ENCODE measurements around the gene ADGRL1. TPM values are rescaled to one million over a fixed set of nuclear protein-coding genes. Genes with fewer than 3 reads are reported as not detected.
"Not testable (repeated sequence)": the region's sequence is repeated elsewhere in the genome, so short reads cannot be mapped to it uniquely, and the experiment has no call there.

ADGRL1 gene
- polyA plus RNA-seq, 1 of the 3 experiments (the other 2 are of a cell fraction): 13.4 TPM

DNA sequence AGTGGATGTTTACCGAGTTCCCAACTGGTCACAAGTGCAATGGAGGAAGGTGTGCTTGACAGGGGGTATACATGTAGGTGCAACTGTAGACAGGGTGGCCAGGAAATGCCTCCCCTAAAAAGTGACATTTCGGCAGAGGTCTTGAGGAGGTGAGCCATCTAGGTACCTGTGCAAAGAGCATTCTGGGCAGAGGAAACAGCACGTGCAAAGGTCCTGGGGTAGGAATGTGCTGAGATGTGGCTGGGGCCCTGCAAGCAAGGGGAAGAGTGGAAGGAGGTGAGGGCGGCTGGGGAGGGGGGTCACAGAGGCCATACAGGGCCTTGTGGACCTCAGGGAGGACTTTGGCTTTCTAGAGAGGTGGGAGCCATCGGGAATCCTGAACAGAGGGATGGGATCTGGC lies 8.1 kb downstream of the ADGRL1 start (continued):
- TF ChIP-seq, protein P1, sequence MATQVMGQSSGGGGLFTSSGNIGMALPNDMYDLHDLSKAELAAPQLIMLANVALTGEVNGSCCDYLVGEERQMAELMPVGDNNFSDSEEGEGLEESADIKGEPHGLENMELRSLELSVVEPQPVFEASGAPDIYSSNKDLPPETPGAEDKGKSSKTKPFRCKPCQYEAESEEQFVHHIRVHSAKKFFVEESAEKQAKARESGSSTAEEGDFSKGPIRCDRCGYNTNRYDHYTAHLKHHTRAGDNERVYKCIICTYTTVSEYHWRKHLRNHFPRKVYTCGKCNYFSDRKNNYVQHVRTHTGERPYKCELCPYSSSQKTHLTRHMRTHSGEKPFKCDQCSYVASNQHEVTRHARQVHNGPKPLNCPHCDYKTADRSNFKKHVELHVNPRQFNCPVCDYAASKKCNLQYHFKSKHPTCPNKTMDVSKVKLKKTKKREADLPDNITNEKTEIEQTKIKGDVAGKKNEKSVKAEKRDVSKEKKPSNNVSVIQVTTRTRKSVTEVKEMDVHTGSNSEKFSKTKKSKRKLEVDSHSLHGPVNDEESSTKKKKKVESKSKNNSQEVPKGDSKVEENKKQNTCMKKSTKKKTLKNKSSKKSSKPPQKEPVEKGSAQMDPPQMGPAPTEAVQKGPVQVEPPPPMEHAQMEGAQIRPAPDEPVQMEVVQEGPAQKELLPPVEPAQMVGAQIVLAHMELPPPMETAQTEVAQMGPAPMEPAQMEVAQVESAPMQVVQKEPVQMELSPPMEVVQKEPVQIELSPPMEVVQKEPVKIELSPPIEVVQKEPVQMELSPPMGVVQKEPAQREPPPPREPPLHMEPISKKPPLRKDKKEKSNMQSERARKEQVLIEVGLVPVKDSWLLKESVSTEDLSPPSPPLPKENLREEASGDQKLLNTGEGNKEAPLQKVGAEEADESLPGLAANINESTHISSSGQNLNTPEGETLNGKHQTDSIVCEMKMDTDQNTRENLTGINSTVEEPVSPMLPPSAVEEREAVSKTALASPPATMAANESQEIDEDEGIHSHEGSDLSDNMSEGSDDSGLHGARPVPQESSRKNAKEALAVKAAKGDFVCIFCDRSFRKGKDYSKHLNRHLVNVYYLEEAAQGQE (IDR thresholded peaks at IDR 0.05; ENCODE audit: low read depth, low read length): no peak
- TF ChIP-seq, protein P2, sequence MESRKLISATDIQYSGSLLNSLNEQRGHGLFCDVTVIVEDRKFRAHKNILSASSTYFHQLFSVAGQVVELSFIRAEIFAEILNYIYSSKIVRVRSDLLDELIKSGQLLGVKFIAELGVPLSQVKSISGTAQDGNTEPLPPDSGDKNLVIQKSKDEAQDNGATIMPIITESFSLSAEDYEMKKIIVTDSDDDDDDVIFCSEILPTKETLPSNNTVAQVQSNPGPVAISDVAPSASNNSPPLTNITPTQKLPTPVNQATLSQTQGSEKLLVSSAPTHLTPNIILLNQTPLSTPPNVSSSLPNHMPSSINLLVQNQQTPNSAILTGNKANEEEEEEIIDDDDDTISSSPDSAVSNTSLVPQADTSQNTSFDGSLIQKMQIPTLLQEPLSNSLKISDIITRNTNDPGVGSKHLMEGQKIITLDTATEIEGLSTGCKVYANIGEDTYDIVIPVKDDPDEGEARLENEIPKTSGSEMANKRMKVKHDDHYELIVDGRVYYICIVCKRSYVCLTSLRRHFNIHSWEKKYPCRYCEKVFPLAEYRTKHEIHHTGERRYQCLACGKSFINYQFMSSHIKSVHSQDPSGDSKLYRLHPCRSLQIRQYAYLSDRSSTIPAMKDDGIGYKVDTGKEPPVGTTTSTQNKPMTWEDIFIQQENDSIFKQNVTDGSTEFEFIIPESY (IDR thresholded peaks at IDR 0.05; ENCODE audit: borderline replicate concordance, low read depth): no peak
- TF ChIP-seq USF1 (IDR thresholded peaks at IDR 0.05; ENCODE audit: borderline replicate concordance, low read depth) (no peak), SIN3A (IDR thresholded peaks at IDR 0.05; ENCODE audit: borderline replicate concordance, low read depth, low read length) (no peak), POLR2AphosphoS5 (IDR thresholded peaks at IDR 0.05; ENCODE audit: low read depth, low read length) (no peak), TCF12 (IDR thresholded peaks at IDR 0.05) (no peak), FOXJ3 (CRISPR knock-in tag; IDR thresholded peaks at IDR 0.05) (no peak), EP300 (IDR thresholded peaks at IDR 0.05; ENCODE audit: borderline replicate concordance in 1 of 2, low read depth in 1 of 2, low read length in 1 of 2) (no peak), FOSL2 (IDR thresholded peaks at IDR 0.05; ENCODE audit: borderline replicate concordance, low read depth) (no peak), CHD2 (IDR thresholded peaks at IDR 0.05; ENCODE audit: low read length, partially characterized antibody) (no peak), FOXM1 (IDR thresholded peaks at IDR 0.05; ENCODE audit: low read depth) (no peak), JUND (IDR thresholded peaks at IDR 0.05) (no peak), RFX5 (IDR thresholded peaks at IDR 0.05; ENCODE audit: low read length) (no peak), TEAD4 (IDR thresholded peaks at IDR 0.05; ENCODE audit: borderline replicate concordance, insufficient read depth) (no peak)
- TF ChIP-seq, protein P3, sequence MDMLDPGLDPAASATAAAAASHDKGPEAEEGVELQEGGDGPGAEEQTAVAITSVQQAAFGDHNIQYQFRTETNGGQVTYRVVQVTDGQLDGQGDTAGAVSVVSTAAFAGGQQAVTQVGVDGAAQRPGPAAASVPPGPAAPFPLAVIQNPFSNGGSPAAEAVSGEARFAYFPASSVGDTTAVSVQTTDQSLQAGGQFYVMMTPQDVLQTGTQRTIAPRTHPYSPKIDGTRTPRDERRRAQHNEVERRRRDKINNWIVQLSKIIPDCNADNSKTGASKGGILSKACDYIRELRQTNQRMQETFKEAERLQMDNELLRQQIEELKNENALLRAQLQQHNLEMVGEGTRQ (IDR thresholded peaks at IDR 0.05; ENCODE audit: borderline replicate concordance, low read depth, low read length): no peak

- POLR2A ChIA-PET; H3F3A ChIP-seq (replicated peaks; ENCODE audit: insufficient read depth); H3K27ac ChIP-seq (ENCODE audit: low read depth in 2 of 2, low read length in 1 of 2); H3K9me3 ChIP-seq; H3K9ac ChIP-seq; H3K4me1 ChIP-seq (ENCODE audit: control insufficient read depth in 1 of 2, insufficient read depth in 2 of 2, low read depth in 1 of 2, low read length in 1 of 2); DNase-seq; H3K79me2 ChIP-seq (ENCODE audit: insufficient read depth); H3K9me2 ChIP-seq; H4K20me1 ChIP-seq (ENCODE audit: insufficient read depth); H3K4me2 ChIP-seq; H2AFZ ChIP-seq (ENCODE audit: low read depth); H3K27me3 ChIP-seq (ENCODE audit: insufficient read depth); H3K36me3 ChIP-seq (replicated peaks in 1 of 2; ENCODE audit: control insufficient read depth in 1 of 2, insufficient read depth in 2 of 2, low read length in 1 of 2); H3K4me3 ChIP-seq (ENCODE audit: low read depth in 2 of 2, low read length in 1 of 2): not testable (repeated sequence)
- CTCF ChIA-PET: interaction anchor here (1.4 to 5.8 kb wide), 3 partner anchors 13 to 150 kb away, joined by 3 to 64 read pairs (median 8); no protein-coding TSS in a partner anchor
- WGBS (ENCODE audit: low lambda C conversion rate): 90% methylated on average over 7 of the region's 7 CpGs
Observed at GRCh38 chr19:14197288-14197687, 8.7 kb downstream of the ADGRL1 start.
